CD4-positive, alpha-beta T cell treated with Interleukin-15 for 4 hours (primary cell): ENCODE data around the gene ACKR3.

ENCODE experiments used
- DNase-seq: peaks from one replicate; pipeline ENCODE4 v3.0.0-alpha.2; 2020; ENCODE audit warnings: low spot score

Gene ACKR3

GRCh38 chr2:236569573-236569973, at the start of gene ACKR3:
TSS of gene ACKR3 (plus strand) at chr2:236569825. CDS start at chr2:236580466, 10,641 bp downstream.
- DNase-seq: peak; percentile 82

- no peak for DNase-seq
Observed at GRCh38 chr2:236521556-236521955, 48.1 kb upstream of the ACKR3 start.

- no peak for DNase-seq
Observed at GRCh38 chr2:236523249-236523648, 46.4 kb upstream of the ACKR3 start.

- DNase-seq: no peak
Observed at GRCh38 chr2:236525411-236525997, 44.1 kb upstream of the ACKR3 start.

GRCh38 chr2:236526455-236527158, 43.0 kb upstream of the ACKR3 start:
- no peak for DNase-seq

- no peak for DNase-seq
Observed at GRCh38 chr2:236527159-236527630, 42.4 kb upstream of the ACKR3 start.

GRCh38 chr2:236529606-236530005, 40.0 kb upstream of the ACKR3 start:
- DNase-seq: no peak

GRCh38 chr2:236530512-236530911, 39.1 kb upstream of the ACKR3 start:
- no peak for DNase-seq

- DNase-seq: no peak
Observed at GRCh38 chr2:236531195-236531594, 38.4 kb upstream of the ACKR3 start.

GRCh38 chr2:236531996-236532395, 37.6 kb upstream of the ACKR3 start:
- no peak for DNase-seq

- DNase-seq: no peak
Observed at GRCh38 chr2:236533343-236533742, 36.3 kb upstream of the ACKR3 start.

GRCh38 chr2:236535024-236535423, 34.6 kb upstream of the ACKR3 start:
- DNase-seq: no peak

GRCh38 chr2:236536727-236537398, 32.8 kb upstream of the ACKR3 start:
- DNase-seq: peak; percentile 62

- no peak for DNase-seq
Observed at GRCh38 chr2:236538242-236538641, 31.4 kb upstream of the ACKR3 start.

- DNase-seq: no peak
Observed at GRCh38 chr2:236541008-236541562, 28.5 kb upstream of the ACKR3 start.

GRCh38 chr2:236544362-236544761, 25.3 kb upstream of the ACKR3 start:
- no peak for DNase-seq

GRCh38 chr2:236545248-236545658, 24.4 kb upstream of the ACKR3 start:
- DNase-seq: no peak

GRCh38 chr2:236545814-236546480, 23.7 kb upstream of the ACKR3 start:
- DNase-seq: peak; percentile 46

GRCh38 chr2:236546561-236547002, 23.0 kb upstream of the ACKR3 start:
- DNase-seq: peak; percentile 37

- DNase-seq: no peak
Observed at GRCh38 chr2:236547725-236548124, 21.9 kb upstream of the ACKR3 start.

- DNase-seq: no peak
Observed at GRCh38 chr2:236548179-236548921, 21.3 kb upstream of the ACKR3 start.
